Measurements from ENCODE around the gene GK2.

- TF ChIP-seq CTCF (IDR thresholded peaks at IDR 0.05) (no peak), POLR2A (IDR thresholded peaks at IDR 0.05) (no peak), POLR2AphosphoS5 (IDR thresholded peaks at IDR 0.05) (no peak), EP300 (IDR thresholded peaks at IDR 0.05) (no peak)
Observed at GRCh38 chr4:79403356-79403755, 4.7 kb downstream of the GK2 start.
